ENCODE measurements around the gene RNASEH2C.
"Not testable (repeated sequence)": the region's sequence is repeated elsewhere in the genome, so short reads cannot be mapped to it uniquely, and the experiment has no call there.

The RNASEH2C gene

GRCh38 chr11:65710421-65710820 is 10.2 kb downstream of the RNASEH2C start:
- peaks cover 4 to 23% (median 17%) of the 10 kb centered on the region in 5 donors for H3K4me1 ChIP-seq (ENCODE audit: control insufficient read depth in 5 of 5, insufficient read depth in 5 of 5, low read length in 5 of 5)
- H3K27ac ChIP-seq (ENCODE audit: low read depth, low read length): no peak overlapping the region
- no peak overlapping the region for H3K4me3 ChIP-seq (ENCODE audit: low read depth in 1 of 5, low read length in 5 of 5)

DNA sequence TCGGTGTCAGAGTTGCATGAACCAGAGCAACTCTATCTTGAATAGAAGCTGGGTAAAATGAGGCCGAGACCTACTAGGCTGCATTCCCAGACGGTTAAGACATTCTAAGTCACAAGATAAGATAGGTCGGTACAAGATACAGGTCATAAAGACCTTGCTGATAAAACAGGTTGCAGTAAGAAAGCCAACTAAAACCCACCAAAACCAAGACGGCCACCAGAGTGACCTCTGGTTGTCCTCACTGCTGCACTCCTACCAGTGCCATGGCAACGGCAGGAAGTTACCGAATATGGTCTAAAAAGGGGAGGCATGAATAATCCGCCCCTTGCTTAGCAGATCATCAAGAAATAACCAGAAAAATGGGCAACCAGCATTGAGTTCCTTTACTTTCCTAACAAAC is 10.9 kb downstream of the RNASEH2C start:
- H3K4me3 ChIP-seq (ENCODE audit: low read depth in 1 of 5, low read length in 5 of 5): no peak overlapping the region
- peaks cover 0 to 18% (median 16%) of the 10 kb centered on the region in 5 donors for H3K36me3 ChIP-seq (ENCODE audit: control insufficient read depth in 5 of 5, insufficient read depth in 5 of 5, low read length in 5 of 5)
- no peak overlapping the region for H3K27ac ChIP-seq (ENCODE audit: low read depth, low read length)
- H3K27me3 ChIP-seq (ENCODE audit: control insufficient read depth in 5 of 5, insufficient read depth in 4 of 5, low read length in 5 of 5): no peaks in the 10 kb centered on the region
- H3K4me1 ChIP-seq (ENCODE audit: control insufficient read depth in 5 of 5, insufficient read depth in 5 of 5, low read length in 5 of 5): peaks cover 4 to 23% (median 17%) of the 10 kb centered on the region in 5 donors
- no peaks in the 10 kb centered on the region for H3K9me3 ChIP-seq (ENCODE audit: control insufficient read depth in 5 of 5, low read length in 5 of 5)
- no peak overlapping the region for H3K9ac ChIP-seq (ENCODE audit: low read length in 5 of 5)

More at GRCh38 chr11:65710421-65710820, 10.2 kb downstream of the RNASEH2C start:
- Histone ChIP-seq H3K27me3 (ENCODE audit: control insufficient read depth in 5 of 5, insufficient read depth in 4 of 5, low read length in 5 of 5) (no peaks in the 10 kb centered on the region), H3K9me3 (ENCODE audit: control insufficient read depth in 5 of 5, low read length in 5 of 5) (no peaks in the 10 kb centered on the region), H3K9ac (ENCODE audit: low read length in 5 of 5) (no peak overlapping the region), H3K36me3 (ENCODE audit: control insufficient read depth in 5 of 5, insufficient read depth in 5 of 5, low read length in 5 of 5) (peaks cover 0 to 25% (median 22%) of the 10 kb centered on the region in 5 donors)

DNA sequence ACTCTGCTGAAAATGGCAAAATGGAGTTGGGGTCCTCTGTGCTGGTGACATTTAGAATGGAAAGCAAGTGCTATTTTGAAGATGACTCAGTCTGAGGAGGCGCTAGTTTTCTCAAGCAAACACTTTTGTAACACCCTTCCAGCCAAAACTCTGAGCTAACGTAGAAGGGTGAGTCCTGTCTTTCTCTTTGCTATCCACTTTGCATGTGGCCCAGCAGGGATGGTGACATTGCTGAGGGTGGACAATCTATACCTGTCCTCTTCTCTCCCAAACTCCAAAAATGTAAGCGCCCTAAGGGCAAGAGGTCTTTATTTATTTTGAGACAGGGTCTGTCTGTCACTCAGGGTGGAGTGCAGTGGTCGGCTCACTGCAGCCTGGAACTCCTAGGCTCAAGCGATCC is 12.1 kb downstream of the RNASEH2C start:
- H3K27me3 ChIP-seq (ENCODE audit: control insufficient read depth in 5 of 5, insufficient read depth in 4 of 5, low read length in 5 of 5): no peaks in the 10 kb centered on the region
- no peak overlapping the region for H3K27ac ChIP-seq (ENCODE audit: low read depth, low read length)
- H3K9me3 ChIP-seq (ENCODE audit: control insufficient read depth in 5 of 5, low read length in 5 of 5): no peaks in the 10 kb centered on the region
- peaks cover 0 to 6% (median 4%) of the 10 kb centered on the region in 5 donors for H3K36me3 ChIP-seq (ENCODE audit: control insufficient read depth in 5 of 5, insufficient read depth in 5 of 5, low read length in 5 of 5)
- H3K4me3 ChIP-seq (ENCODE audit: low read depth in 1 of 5, low read length in 5 of 5): no peak overlapping the region
- no peak overlapping the region for H3K9ac ChIP-seq (ENCODE audit: low read length in 5 of 5)
- H3K4me1 ChIP-seq (ENCODE audit: control insufficient read depth in 5 of 5, insufficient read depth in 5 of 5, low read length in 5 of 5): peaks cover 4 to 23% (median 15%) of the 10 kb centered on the region in 5 donors

DNA sequence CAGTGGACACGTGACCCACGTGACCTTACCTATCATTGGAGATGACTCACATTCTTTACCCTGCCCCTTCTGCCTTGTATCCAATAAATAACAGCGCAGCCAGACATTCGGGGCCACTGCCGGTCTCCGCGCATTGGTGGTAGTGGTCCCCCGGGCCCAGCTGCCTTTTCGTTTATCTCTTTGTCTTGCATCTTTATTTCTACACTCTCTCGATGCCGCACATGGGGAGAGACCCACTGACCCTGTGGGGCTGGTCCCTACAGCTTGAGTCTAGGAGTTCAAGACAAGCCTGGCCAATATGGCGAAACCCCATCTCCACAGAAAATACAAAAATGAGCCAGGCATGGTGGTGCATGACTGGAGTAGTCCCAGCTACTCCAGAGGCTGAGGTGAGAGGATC is 13.6 kb downstream of the RNASEH2C start:
- not testable (repeated sequence) for H3K4me3 ChIP-seq (ENCODE audit: low read depth in 1 of 5, low read length in 5 of 5); H3K36me3 ChIP-seq (ENCODE audit: control insufficient read depth in 5 of 5, insufficient read depth in 5 of 5, low read length in 5 of 5); H3K27me3 ChIP-seq (ENCODE audit: control insufficient read depth in 5 of 5, insufficient read depth in 4 of 5, low read length in 5 of 5); H3K9me3 ChIP-seq (ENCODE audit: control insufficient read depth in 5 of 5, low read length in 5 of 5); H3K27ac ChIP-seq (ENCODE audit: low read depth, low read length); H3K9ac ChIP-seq (ENCODE audit: low read length in 5 of 5)
- peaks cover 0 to 13% (median 7%) of the 10 kb centered on the region in 5 donors for H3K4me1 ChIP-seq (ENCODE audit: control insufficient read depth in 5 of 5, insufficient read depth in 5 of 5, low read length in 5 of 5)

DNA sequence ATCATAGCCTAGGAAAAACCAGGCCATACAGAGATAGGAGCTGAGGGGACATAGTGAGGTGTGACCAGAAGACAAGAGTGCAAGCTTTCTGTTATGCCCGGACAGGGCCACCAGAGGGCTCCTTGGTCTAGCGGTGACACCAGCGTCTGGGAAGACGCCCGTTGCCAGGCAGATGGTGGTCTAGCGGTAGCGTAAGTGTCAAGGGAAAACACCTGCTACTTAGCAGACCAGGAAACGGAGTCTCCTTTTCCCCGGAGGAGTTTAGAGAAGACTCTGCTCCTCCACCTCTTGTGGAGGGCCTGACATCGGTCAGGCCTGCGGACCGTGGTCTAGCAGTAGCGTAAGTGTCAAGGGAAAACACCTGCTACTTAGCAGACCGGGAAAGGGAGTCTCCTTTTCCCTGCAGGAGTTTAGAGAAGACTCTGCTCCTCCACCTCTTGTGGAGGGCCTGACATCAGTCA is 14.3 kb downstream of the RNASEH2C start:
- H3K4me1 ChIP-seq (ENCODE audit: control insufficient read depth in 5 of 5, insufficient read depth in 5 of 5, low read length in 5 of 5): peaks cover 0 to 10% (median 4%) of the 10 kb centered on the region in 5 donors
- H3K9ac ChIP-seq (ENCODE audit: low read length in 5 of 5); H3K9me3 ChIP-seq (ENCODE audit: control insufficient read depth in 5 of 5, low read length in 5 of 5); H3K36me3 ChIP-seq (ENCODE audit: control insufficient read depth in 5 of 5, insufficient read depth in 5 of 5, low read length in 5 of 5); H3K27me3 ChIP-seq (ENCODE audit: control insufficient read depth in 5 of 5, insufficient read depth in 4 of 5, low read length in 5 of 5); H3K27ac ChIP-seq (ENCODE audit: low read depth, low read length): not testable (repeated sequence)
- H3K4me3 ChIP-seq (ENCODE audit: low read depth in 1 of 5, low read length in 5 of 5): peak overlapping the region in 3 of 5 donors; percentile 17 to 44 (median 26)

DNA sequence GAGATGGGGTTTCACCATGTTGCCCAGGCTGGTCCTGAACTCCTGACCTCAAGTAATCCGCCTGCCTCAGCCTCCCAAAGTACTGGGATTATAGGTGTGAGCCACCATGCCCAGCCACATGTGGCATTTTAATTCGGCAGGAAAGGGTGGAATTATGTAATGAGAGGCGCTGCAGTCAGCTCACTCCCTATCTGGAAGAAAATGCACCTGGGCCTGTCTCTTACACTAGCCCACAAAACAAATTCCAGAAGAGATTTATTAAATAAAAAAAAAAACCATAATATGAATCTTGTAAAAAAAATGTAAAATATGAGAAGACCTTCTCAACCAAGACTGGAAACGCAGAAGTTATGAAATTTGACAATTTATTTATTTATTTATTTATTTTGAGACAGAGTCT is 16.8 kb downstream of the RNASEH2C start:
- H3K4me1 ChIP-seq (ENCODE audit: control insufficient read depth in 5 of 5, insufficient read depth in 5 of 5, low read length in 5 of 5): peaks cover 0 to 4% (median 0%) of the 10 kb centered on the region in 5 donors
- H3K27ac ChIP-seq (ENCODE audit: low read depth, low read length): no peak overlapping the region
- no peak overlapping the region for H3K9ac ChIP-seq (ENCODE audit: low read length in 5 of 5)
- no peak overlapping the region for H3K4me3 ChIP-seq (ENCODE audit: low read depth in 1 of 5, low read length in 5 of 5)
- no peaks in the 10 kb centered on the region for H3K36me3 ChIP-seq (ENCODE audit: control insufficient read depth in 5 of 5, insufficient read depth in 5 of 5, low read length in 5 of 5)
- no peaks in the 10 kb centered on the region for H3K9me3 ChIP-seq (ENCODE audit: control insufficient read depth in 5 of 5, low read length in 5 of 5)
- H3K27me3 ChIP-seq (ENCODE audit: control insufficient read depth in 5 of 5, insufficient read depth in 4 of 5, low read length in 5 of 5): peaks cover 0 to 4% (median 0%) of the 10 kb centered on the region in 5 donors

- Histone ChIP-seq H3K27ac (ENCODE audit: low read depth, low read length) (no peak overlapping the region), H3K36me3 (ENCODE audit: control insufficient read depth in 5 of 5, insufficient read depth in 5 of 5, low read length in 5 of 5) (no peaks in the 10 kb centered on the region), H3K9me3 (ENCODE audit: control insufficient read depth in 5 of 5, low read length in 5 of 5) (no peaks in the 10 kb centered on the region), H3K27me3 (ENCODE audit: control insufficient read depth in 5 of 5, insufficient read depth in 4 of 5, low read length in 5 of 5) (peaks cover 0 to 4% (median 0%) of the 10 kb centered on the region in 5 donors), H3K4me1 (ENCODE audit: control insufficient read depth in 5 of 5, insufficient read depth in 5 of 5, low read length in 5 of 5) (peaks cover 0 to 10% (median 3%) of the 10 kb centered on the region in 5 donors), H3K4me3 (ENCODE audit: low read depth in 1 of 5, low read length in 5 of 5) (no peak overlapping the region), H3K9ac (ENCODE audit: low read length in 5 of 5) (no peak overlapping the region)
Observed at GRCh38 chr11:65701686-65702085, 18.9 kb downstream of the RNASEH2C start.

GRCh38 chr11:65700399-65700798 is 20.2 kb downstream of the RNASEH2C start:
- Histone ChIP-seq H3K9ac (ENCODE audit: low read length in 5 of 5) (no peak overlapping the region), H3K36me3 (ENCODE audit: control insufficient read depth in 5 of 5, insufficient read depth in 5 of 5, low read length in 5 of 5) (no peaks in the 10 kb centered on the region), H3K9me3 (ENCODE audit: control insufficient read depth in 5 of 5, low read length in 5 of 5) (no peaks in the 10 kb centered on the region), H3K4me1 (ENCODE audit: control insufficient read depth in 5 of 5, insufficient read depth in 5 of 5, low read length in 5 of 5) (peaks cover 0 to 23% (median 0%) of the 10 kb centered on the region in 5 donors), H3K27me3 (ENCODE audit: control insufficient read depth in 5 of 5, insufficient read depth in 4 of 5, low read length in 5 of 5) (peaks cover 0 to 4% (median 0%) of the 10 kb centered on the region in 5 donors), H3K27ac (ENCODE audit: low read depth, low read length) (no peak overlapping the region), H3K4me3 (ENCODE audit: low read depth in 1 of 5, low read length in 5 of 5) (no peak overlapping the region)

DNA sequence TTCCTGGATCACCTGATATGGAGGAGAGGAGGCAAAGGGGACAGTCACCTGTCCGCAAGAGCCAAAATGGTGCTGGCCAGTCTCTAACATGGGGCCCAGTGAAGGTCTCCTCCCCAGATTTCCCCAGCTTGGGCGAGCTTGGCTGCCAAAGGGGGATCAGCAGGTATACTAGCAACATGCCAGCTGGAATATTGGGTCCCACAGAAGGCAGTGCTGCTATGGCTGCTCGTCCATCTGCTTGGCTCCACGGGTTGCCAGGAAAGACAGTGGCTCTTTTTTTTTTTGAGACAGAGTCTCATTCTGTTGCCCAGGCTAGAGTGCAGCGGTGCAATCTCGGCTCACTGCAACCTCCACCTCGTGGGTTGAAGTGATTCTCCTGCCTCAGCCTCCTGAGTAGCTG is 21.3 kb downstream of the RNASEH2C start:
- no peaks in the 10 kb centered on the region for H3K9me3 ChIP-seq (ENCODE audit: control insufficient read depth in 5 of 5, low read length in 5 of 5)
- H3K4me3 ChIP-seq (ENCODE audit: low read depth in 1 of 5, low read length in 5 of 5): no peak overlapping the region
- H3K36me3 ChIP-seq (ENCODE audit: control insufficient read depth in 5 of 5, insufficient read depth in 5 of 5, low read length in 5 of 5): no peaks in the 10 kb centered on the region
- no peak overlapping the region for H3K9ac ChIP-seq (ENCODE audit: low read length in 5 of 5)
- H3K27me3 ChIP-seq (ENCODE audit: control insufficient read depth in 5 of 5, insufficient read depth in 4 of 5, low read length in 5 of 5): peaks cover 0 to 4% (median 0%) of the 10 kb centered on the region in 5 donors
- H3K27ac ChIP-seq (ENCODE audit: low read depth, low read length): no peak overlapping the region
- H3K4me1 ChIP-seq (ENCODE audit: control insufficient read depth in 5 of 5, insufficient read depth in 5 of 5, low read length in 5 of 5): peaks cover 0 to 24% (median 0%) of the 10 kb centered on the region in 5 donors

- Histone ChIP-seq H3K27ac (ENCODE audit: low read depth, low read length) (no peak overlapping the region), H3K4me1 (ENCODE audit: control insufficient read depth in 5 of 5, insufficient read depth in 5 of 5, low read length in 5 of 5) (peaks cover 0 to 24% (median 0%) of the 10 kb centered on the region in 5 donors), H3K9me3 (ENCODE audit: control insufficient read depth in 5 of 5, low read length in 5 of 5) (no peaks in the 10 kb centered on the region), H3K36me3 (ENCODE audit: control insufficient read depth in 5 of 5, insufficient read depth in 5 of 5, low read length in 5 of 5) (no peaks in the 10 kb centered on the region), H3K27me3 (ENCODE audit: control insufficient read depth in 5 of 5, insufficient read depth in 4 of 5, low read length in 5 of 5) (peaks cover 0 to 4% (median 0%) of the 10 kb centered on the region in 5 donors), H3K4me3 (ENCODE audit: low read depth in 1 of 5, low read length in 5 of 5) (no peak overlapping the region), H3K9ac (ENCODE audit: low read length in 5 of 5) (no peak overlapping the region)
Observed at GRCh38 chr11:65698205-65698604, 22.4 kb downstream of the RNASEH2C start.
